HG02840 (cell line): ENCODE results near the gene CNR1.
"Not testable (repeated sequence)": the region's sequence is repeated elsewhere in the genome, so short reads cannot be mapped to it uniquely, and the experiment has no call there.

Experiments
- ATAC-seq: cut with Tn5 transposase; IDR thresholded peaks from one replicate; pipeline ENCODE4 v1.9.1; 2021; ENCODE audit warnings: mild to moderate bottlenecking, moderate library complexity, moderate number of reproducible peaks; ENCODE audit not compliant: unreplicated experiment, low FRiP score

The CNR1 gene

DNA sequence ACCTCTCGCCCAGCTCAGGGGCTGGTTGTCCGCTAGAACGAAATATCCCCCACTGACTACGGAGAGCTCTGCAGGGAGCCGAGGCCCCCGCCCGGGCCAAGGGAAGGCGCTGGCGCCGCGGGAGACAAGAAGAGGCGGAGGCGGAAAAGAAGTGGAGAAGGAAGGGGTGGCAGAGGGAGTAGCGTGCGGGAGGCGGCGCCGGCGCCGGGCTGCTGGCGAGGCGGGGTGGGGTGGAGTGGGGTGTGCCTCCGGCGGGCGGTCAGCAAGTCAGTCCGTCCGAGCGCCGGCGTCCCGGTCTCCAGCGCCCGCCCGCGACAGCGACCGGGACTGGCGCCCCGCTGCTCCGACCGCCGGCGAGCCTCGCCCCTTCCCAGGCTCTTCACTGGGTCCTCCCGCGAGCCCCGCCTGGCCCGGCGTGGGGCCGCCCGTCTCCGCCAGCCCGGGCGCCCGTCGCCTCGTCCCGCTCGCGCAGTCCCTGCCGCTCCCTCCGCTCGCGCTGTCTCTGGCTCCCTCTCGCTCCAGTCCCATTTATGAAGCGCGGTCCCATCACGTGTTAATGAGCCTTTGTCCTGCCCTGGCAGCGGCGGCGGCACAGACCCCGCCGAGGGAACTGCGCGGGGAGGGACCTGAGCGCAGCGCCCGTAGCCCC, at the start of gene CNR1:
TSS of gene CNR1 (minus strand) at position 504 of the 649 bp plus-strand sequence. CDS start 21,073 bp downstream, outside the sequence.
- ATAC-seq = peak; percentile 52

DNA sequence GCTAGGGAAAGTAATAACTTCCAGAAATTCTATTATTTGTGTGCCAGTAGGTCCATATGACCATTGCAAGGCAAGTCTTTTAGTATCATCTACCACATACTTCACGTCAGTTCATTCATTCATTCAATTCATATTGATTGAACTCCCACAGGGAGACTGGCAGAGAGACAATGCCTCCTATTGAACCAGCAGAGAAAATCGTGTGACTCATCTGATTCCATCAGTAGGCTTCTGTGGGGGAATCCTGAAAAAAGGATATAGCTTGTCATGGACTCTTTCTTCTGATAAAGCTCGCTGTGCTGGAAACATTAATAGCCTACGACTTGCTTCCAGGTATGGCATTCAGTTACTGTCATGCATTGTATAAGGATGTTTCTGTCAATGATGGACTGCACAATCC, 45.3 kb upstream of the CNR1 start:
- no peak for ATAC-seq

DNA sequence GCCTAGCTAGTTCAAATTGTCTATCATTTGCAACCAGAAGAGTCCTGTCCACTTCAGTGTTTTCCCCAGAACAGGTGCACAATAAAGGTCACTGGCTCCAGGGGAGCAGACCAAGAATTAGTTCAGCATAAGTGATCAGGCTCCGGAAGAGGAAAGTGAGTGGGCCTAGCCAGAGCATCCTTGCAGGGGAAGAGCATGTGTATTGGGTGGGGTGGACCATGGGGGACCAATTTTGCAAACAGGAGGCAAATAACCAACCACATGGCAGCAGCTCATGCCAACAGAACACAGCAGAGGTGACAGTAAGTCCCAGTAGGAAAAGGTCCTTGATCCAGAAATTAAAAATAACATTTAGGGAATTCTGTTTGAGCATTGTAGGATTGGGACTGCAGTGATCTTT, 43.2 kb upstream of the CNR1 start:
- no peak for ATAC-seq

DNA sequence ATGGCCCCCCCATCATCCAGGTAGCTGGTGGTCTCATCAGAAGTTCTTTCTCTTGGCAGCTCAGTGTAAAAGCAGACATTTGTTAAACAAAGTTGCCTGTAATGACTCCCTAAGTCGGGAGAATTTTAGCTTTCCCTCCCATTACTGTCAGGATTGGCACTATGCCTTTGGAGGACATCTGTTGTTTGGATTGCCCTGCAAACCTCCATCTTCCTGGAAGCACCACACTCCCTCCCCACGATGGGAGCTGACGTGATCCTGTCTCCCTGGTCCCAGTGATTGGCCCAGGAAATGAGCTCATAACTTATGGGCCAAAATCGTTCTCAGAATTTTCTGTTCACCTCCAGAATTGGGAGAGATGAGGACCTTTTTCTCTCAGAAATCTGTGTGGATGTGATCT, 42.6 kb upstream of the CNR1 start:
- no peak for ATAC-seq

DNA sequence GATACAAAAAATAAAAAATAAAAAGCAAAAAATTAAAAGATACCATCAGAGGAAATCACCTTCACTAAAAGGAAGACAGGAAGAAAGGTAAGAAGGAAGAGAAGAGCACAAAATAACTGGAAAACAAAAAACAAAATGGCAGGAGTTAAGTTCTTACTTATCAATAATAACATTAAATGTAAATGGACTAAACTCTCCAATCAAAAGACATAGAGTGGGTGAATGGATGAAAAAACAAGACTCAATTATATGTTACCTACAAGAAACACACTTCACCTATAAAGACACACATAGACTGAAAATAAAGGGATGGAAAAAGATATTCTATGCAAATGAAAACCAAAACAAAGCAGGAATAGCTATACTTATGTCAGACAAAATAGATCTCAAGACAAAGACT, 35.6 kb upstream of the CNR1 start:
- ATAC-seq = not testable (repeated sequence)

DNA sequence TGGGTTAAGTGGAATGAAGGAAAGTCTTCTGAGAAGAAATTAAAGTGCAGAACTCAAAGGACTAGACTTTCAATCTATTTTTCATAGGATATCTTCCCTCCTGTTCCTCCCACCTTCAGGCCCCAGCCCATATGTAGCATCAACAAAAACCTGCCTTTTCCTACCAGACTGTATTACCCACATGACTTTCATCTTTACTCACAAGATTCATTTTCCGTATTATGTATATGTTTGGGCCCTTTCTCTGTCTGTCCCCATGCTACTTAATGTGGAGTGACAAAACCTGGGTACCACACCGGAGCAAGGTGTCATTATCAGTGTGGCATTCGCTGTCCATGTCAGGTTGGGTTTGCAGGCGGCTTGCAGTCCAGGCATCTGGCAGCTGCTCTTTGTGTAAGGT, 18.8 kb upstream of the CNR1 start:
- ATAC-seq = no peak

DNA sequence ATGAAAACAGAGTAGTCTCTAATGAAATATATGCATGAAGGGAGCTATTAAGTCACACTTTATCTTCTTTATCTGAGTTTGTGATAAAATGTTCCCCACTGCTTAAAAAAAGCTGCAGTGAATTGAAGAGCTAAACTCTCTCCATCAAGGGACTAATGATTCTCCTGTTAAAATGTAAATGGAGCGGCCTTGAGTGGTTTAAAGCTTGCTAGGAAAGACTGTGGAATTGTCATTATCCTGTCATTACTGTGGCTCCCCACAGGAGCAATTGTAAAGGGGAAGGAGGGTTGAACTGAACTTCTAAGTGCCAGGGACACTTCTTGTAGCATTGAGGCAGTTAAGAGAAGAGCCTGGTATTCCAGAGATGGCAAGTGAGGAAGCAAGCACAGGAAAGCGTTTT, 17.3 kb upstream of the CNR1 start:
- ATAC-seq = no peak

DNA sequence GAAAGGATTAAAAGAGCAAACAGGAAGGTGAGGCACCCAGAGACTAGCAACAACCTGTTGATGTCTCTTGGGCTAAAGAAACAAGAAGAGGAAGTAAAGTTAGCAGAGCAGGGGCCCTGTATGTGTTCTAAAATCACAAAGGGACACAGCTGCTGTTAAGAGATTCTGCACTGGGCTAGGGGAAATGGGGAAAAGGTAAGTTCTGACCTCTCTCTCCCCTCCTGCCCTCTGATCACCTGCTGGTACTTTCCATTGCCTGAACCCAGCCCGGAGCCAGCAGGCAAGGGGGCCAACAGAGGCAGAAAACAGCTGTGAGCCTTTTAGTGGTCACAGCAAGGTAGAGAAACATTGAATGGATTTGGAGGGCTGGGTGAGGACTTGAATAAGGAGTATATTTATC, 13.5 kb upstream of the CNR1 start:
- peak; percentile 78 for ATAC-seq

DNA sequence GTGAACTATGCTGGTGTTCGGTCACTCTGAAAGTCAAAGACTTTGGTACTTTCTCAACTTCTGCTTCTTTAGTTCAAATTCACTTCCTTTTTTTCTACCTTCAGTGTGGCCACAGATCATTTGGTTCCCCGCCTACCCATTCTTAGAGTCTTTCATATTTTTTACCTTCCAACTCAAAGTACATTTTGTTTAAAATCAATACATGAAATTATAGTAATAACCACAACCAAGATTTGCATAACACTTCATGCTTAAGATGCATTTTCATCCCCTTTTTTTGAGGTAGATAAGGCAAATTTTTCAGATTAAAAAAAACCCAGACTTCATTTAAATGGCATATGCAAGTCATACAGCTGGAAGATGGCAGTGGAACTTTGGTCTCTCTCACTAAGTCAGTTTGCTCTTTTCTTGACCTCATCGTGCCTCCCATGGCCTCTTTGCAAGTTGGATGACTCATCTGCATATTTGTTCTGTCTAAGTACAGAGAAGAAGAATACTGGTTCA, 11.9 kb upstream of the CNR1 start:
- ATAC-seq = peak; percentile 56

DNA sequence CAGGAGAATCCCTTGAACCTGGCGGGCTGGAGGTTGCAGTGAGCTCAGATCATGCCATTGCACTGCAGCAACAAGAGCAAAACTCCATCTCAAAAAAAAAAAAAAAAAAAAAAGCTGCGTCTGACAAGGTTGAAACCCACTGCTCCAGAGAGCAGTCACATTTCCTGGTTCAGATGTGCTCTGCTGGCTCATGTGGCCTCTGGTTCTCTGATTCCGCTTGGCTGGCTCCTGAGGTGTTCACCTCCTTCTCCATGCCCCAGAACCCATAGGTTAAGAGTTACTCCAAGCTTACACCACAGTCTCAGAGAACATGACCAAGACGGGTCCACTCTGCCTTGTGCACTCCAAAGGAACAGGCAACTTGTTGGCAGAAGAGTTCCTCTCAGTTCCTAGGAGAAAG, 8.8 kb upstream of the CNR1 start:
- no peak for ATAC-seq

DNA sequence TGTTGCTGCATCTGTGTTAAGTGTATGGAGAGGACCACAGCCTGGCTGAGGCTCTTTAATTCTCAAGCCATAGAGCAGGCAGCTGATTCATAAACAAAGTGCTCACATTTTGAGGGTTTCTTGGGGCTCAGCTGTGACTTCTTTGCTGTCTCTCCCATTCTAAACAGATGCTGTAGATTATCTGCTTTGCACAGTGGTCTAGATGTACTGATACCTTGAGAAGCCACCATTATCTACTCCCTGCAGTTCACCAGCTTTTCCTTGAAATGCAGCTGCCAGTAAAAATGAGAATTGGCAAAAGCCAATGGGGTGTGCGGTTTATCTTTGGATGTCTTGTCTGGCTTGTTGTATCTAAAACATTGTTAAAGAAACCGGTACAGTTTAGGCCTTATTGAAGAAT, 5.2 kb upstream of the CNR1 start:
- ATAC-seq = no peak

DNA sequence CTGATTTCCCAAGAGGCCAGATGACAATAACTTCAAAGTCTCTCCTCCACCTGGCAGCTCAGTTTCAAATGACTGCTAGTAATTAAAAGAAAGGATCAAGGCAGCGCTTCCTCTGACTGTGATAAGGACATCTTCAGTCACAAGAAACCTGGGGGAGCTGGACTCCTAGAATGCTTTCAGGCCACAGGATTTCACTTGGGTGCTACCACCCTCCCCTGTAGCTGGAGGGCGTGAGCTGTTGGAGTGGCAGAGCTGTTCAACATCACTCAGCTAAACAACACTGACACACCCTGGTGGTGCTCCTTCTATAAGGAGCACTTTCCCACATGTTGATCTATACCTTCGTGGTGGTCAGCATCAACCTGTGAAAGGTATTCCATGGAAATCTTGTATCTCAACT, 2.2 kb upstream of the CNR1 start:
- no peak for ATAC-seq

DNA sequence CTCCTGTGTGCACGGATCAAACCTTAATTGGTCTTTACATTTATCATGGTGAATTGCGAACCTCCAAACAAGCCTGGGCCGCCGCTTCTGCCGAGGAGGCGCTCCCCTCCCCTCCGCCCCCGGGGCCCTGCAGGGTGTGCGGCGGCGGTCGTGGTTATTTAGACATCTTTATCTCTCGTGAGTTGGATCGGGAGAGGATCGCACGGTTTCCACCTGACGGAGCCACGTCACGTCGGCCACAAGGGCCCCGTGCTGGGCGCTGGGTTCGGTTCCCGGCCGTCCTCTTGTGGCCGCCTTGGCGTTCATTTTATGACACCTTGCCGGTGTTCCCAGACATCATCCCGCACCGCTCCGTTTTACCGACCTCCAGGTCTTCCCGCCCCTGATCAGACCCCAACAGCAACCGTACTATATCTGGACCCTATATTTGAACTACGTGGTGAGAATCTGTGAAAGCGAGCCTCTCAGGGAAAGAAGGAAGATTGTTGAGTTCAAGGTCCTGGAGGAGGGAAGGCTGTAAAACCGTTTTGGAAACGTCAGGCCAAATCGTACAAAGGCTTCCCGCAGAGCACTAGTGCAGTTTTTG, 1.3 kb upstream of the CNR1 start:
- peak; percentile 9 for ATAC-seq

DNA sequence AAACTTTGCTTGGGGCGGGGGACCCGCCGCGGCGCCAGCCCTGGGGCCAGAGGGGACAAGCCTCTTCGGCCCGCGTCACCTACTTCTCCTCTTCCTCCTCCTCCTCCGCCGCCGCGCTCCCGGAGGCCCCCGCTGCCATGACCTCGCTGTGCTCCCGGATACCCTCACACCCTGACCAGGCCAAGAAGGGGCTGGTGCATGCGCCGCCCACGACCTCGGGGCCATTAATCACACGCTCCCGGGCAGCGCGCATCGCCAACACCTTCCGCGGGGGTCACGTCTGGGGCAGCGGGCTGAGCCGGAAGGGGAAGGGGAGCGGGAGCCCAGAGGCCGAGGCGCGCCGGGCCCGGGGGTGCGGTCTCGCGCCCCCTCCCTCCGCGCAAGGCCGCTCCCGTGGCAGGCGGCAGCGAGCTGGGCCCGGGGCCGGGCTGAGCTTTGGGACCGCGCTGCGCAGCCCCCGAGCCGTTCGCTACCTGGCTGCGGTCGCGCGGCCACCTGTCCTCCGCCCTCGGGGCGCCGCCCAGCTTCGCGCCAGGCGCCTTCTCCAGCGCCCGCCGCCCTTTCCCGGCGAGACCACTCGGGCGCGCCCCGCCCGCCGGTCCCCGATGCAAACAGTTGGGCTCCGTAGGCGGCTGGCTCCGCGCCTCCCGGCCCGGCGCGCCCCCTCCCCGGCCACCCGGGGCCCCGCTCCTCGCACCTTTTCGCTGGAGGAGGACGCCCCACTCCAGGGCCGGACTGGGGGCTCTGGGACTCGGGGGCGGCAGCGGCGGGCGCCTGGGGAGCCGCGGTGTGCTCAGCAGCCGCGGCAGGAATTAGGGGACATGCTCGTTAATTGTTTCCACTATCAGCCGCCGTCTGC, 575 bp upstream of the CNR1 start:
- peak; percentile 42 for ATAC-seq

DNA sequence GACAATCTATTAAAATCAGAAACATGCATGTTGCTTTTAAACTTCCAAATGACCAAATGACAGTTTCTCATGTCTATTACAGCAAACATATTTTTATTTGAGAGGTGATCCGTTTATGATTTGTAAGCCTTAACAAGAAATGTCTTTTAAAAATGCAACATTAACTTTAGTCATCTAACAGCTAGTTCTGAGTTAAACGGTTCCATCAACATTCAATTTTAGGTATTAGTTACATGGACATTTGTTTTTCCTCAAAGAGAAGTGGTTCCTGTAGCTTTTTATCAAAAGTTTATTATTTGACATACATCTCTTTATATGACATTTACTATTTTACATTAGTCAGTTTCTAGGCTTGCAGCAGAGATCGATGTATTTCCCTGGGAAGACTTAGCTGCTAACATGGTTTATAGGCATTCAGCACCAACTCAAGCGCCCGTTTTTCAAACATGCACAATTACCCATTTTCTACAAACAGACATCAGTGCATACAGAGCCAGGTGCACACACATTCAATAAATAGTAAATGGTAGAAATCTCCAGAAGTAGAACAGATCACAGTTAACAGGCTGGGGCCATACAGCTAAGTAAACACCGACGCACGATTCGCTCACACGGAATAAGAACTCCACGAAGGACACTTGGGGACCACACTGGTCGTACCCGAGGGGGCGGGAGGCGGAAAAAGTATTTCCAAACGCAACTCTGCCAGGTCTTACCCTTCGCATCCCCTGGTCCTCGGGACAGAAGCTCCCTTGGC, 882 bp downstream of the CNR1 start:
- peak; percentile 4 for ATAC-seq

DNA sequence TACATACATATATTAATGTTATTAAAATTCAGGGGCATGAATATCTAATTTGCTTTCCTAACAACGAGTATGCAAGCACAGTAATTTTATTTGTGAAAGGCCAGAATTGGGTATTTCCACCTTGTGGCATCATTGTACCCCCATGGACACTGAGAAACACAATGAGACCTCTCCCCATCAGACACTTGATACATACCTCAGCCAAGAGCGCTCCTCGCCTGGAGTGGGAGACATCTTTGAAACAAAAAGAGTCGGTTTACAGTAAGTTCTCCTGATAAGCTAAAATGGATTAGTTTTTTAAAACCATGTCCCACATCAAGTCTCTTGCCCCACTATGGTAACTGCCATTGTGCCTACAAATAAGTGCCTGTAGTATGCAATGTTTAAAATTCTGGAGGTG, 2.1 kb downstream of the CNR1 start:
- no peak for ATAC-seq

DNA sequence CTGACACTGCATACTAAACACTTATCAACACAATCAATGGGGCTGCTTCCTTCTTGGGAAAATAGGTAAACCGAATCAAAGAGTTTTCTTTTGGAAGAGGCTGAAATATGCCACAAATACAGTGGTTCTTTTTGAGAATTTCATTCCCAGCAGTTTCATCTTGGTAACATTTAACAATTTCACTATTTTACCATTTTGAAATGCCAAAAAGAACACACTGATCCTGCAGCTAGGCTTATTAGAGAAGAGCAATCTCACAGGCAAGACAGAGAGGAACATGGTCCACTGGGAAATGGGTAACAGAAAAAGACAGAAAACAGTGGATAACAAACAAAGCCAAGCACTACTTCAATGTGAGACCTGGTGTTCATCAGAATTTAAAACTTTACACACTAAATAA, 2.5 kb downstream of the CNR1 start:
- no peak for ATAC-seq

DNA sequence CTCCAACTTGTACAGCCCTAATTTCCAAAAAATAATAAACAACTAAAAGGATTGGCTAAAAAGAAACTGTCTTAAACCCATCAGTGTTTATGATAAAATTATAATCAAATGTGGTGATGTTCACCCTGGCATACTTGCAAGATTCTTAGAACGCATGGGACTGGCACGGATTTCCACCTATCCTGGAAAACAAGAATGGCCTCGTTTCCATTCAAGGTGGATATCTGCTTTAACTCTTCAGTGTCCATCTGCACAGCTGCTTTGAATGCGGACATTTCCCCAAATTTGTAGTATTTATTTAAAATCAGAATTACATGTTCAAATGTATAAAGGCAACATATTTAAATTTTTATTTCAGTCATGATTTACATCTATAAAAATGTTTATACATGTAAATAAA, 4.2 kb downstream of the CNR1 start:
- ATAC-seq = no peak

DNA sequence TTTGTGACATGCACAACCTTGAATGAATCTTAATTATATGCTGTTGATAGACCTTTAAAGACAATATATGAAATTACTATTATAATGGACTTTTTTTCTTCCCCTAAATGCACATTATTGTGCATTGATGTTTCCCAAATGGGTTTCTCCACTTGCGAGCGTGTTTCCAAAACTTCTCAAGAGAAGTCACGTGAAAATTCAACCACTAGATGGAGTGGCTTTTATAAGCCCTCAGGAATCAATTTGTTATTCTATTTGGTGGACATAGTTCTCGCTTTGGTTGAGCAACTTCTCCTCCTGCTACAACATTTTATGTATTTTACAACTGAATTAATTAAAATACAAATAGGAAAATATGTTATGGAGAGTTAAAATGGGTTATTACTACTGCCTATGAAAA, 9.0 kb downstream of the CNR1 start:
- no peak for ATAC-seq

DNA sequence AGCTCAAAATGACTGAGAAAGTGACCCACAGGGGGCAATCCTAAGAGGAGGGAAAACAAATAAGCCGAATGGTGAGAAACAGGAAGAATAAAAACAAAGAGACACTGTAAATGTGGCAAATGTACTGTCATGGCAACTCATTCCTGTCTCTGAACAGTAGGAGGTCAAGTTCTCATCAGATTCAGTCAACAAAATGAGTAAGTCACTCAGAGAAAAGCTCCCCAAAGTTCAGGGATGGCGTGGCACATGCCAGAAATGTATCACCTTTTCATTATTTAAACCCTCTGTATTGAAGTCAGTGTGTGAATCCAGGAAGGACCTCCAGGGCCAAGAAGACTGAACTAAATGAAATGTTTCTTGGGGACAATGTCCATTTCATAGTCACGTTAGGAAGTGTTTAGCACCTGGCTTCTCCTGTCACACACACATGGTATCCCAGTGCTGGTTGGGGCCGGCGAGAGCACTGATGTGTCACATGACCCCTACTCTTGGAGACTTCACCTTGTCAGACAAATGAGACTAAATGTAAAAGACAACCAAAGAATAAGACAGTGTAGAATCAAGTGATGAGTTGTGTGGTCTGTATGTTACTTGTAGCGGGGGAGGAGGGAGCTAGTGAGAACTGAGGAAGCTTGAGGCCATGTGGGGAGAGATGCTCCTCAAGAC, 20.7 kb downstream of the CNR1 start:
- ATAC-seq = no peak
